ENCODE measurements around the gene CR2.

DNA sequence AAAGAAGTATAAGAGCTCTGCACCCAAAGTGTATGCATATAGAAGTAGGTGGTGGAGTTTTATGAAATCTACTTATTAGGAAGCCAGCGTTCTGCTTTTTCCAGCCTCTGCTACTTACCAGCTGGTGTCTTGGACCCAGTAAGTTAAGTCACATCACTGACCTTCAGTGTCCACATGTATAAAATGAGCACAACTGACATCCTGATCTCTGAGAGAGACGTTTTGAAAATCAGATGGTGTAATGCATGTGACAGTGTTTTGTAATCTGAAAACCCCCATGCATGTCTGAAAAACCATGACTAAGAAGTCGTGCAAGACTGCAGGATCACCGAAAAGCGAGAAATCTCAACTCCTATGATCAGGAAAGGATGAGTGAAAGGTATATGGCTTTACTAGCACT lies 43.8 kb downstream of the CR2 start:
- TF ChIP-seq TAF1 (IDR thresholded peaks at IDR 0.05; ENCODE audit: borderline replicate concordance, insufficient read depth, low read length) = no peak
- TF ChIP-seq, protein P1, sequence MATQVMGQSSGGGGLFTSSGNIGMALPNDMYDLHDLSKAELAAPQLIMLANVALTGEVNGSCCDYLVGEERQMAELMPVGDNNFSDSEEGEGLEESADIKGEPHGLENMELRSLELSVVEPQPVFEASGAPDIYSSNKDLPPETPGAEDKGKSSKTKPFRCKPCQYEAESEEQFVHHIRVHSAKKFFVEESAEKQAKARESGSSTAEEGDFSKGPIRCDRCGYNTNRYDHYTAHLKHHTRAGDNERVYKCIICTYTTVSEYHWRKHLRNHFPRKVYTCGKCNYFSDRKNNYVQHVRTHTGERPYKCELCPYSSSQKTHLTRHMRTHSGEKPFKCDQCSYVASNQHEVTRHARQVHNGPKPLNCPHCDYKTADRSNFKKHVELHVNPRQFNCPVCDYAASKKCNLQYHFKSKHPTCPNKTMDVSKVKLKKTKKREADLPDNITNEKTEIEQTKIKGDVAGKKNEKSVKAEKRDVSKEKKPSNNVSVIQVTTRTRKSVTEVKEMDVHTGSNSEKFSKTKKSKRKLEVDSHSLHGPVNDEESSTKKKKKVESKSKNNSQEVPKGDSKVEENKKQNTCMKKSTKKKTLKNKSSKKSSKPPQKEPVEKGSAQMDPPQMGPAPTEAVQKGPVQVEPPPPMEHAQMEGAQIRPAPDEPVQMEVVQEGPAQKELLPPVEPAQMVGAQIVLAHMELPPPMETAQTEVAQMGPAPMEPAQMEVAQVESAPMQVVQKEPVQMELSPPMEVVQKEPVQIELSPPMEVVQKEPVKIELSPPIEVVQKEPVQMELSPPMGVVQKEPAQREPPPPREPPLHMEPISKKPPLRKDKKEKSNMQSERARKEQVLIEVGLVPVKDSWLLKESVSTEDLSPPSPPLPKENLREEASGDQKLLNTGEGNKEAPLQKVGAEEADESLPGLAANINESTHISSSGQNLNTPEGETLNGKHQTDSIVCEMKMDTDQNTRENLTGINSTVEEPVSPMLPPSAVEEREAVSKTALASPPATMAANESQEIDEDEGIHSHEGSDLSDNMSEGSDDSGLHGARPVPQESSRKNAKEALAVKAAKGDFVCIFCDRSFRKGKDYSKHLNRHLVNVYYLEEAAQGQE (IDR thresholded peaks at IDR 0.05; ENCODE audit: insufficient read depth in 1 of 2, low read depth in 2 of 2, low read length in 2 of 2) = no peak
- no peak for TF ChIP-seq POLR2AphosphoS5 (IDR thresholded peaks at IDR 0.05; ENCODE audit: low read depth, low read length)

All from PFSK-1 (cell line).